HCT116 (cell line): ENCODE data around the gene KXD1. TPM values are rescaled to one million over a fixed set of nuclear protein-coding genes. Genes with fewer than 3 reads are reported as not detected.
A peak's percentile ranks its signal among the peaks of the same experiment; 100 is the strongest.

Experiments used
- ATAC-seq: fragments of 200-7000 bp; cut with Tn5 transposase; 2 replicates; pipeline ENCODE4 v1.9.1; 2020; ENCODE audit warnings: mild to moderate bottlenecking, moderate library complexity
- BruUV-seq: library from RNA; stranded (reverse); fragments of 400-500 nt; replicated peaks from 2 replicates; lab custom pipeline; 2021; lab: Mats Ljungman, UMichigan
- CTCF ChIA-PET: fragments of 300-600 bp; sonication (Branson Sonifier 250); formaldehyde crosslinking; loops from one replicate; lab custom pipeline; 2021; ENCODE audit warnings: antibody characterized with exemption; lab: Charles Lee
- POLR2A ChIA-PET: fragments of 300-600, 350-600 bp; sonication (Branson Sonifier 250); formaldehyde crosslinking; loops from one replicate; lab custom pipeline; 2021; ENCODE audit warnings: antibody characterized with exemption; lab: Charles Lee
- RAD21 ChIA-PET, 2 experiments: fragments of 300-600 bp; sonication (Branson Sonifier 250); formaldehyde crosslinking; loops; one replicate each; lab custom pipeline; 2023; ENCODE audit warnings: low total read pairs in 2 of 2; ENCODE audit not compliant: uncharacterized antibody in 2 of 2, unreplicated experiment in 2 of 2, low non-redundant PET in 1 of 2; lab: Charles Lee
- DNase-seq: peaks from one replicate; pipeline ENCODE4 v3.0.0-alpha.2; 2010; ENCODE audit warnings: low read depth, low spot score
- H2AFZ ChIP-seq: fragments of 200-600 bp; shearing (Covaris generic), sonication (generic); 2 replicates; pipeline ENCODE4 v1.6.1; 2017; ENCODE audit warnings: low read depth, mixed run types, mixed read lengths, antibody characterized with exemption, low read length; ENCODE audit not compliant: poor library complexity, severe bottlenecking
- H3K27ac ChIP-seq: 2 replicates; pipeline ENCODE4 v1.5.1; 2012; ENCODE audit warnings: low read depth, low read length
- H3K27me3 ChIP-seq: fragments of 200-600 bp; sonication (generic); 2 replicates; pipeline ENCODE4 v1.6.1; 2016; ENCODE audit warnings: mixed run types, low read length, mixed read lengths; ENCODE audit not compliant: insufficient read depth
- H3K36me3 ChIP-seq, 2 experiments: fragments of 200-500 bp in 1 of 2; fragments of 200-600 bp in 1 of 2; sonication (Bioruptor generic) in 1 of 2; sonication (generic) in 1 of 2; 2 replicates each; pipeline versions ENCODE4 v1.5.1 to v1.6.1; 2014 to 2016; ENCODE audit warnings: low read length in 2 of 2, inconsistent platforms in 1 of 2, mixed read lengths in 1 of 2, mixed run types in 1 of 2; ENCODE audit not compliant: insufficient read depth in 2 of 2, control insufficient read depth in 1 of 2
- H3K4me1 ChIP-seq, 2 experiments: fragments of 200-600 bp in 1 of 2; sonication (generic) in 1 of 2; 2 replicates each; pipeline versions ENCODE4 v1.5.1 to v1.6.1; 2012 to 2017; ENCODE audit warnings: low read length in 2 of 2, inconsistent platforms in 1 of 2, mild to moderate bottlenecking in 1 of 2, mixed read lengths in 1 of 2, mixed run types in 1 of 2, moderate library complexity in 1 of 2; ENCODE audit not compliant: insufficient read depth in 2 of 2, control insufficient read depth in 1 of 2
- H3K4me2 ChIP-seq: fragments of 200-600 bp; sonication (generic); 2 replicates; pipeline ENCODE4 v1.6.1; 2017; ENCODE audit warnings: mixed run types, low read length, mixed read lengths
- H3K4me3 ChIP-seq, 2 experiments: fragments of 200-600 bp in 1 of 2; sonication (generic) in 1 of 2; replicated peaks in 1 of 2; 2 replicates each; pipeline ENCODE4 v1.5.1; 2011 to 2016; ENCODE audit warnings: low read length in 2 of 2, control low read depth in 1 of 2, low read depth in 1 of 2, mild to moderate bottlenecking in 1 of 2, mixed read lengths in 1 of 2, mixed run types in 1 of 2
- H3K79me2 ChIP-seq: fragments of 200-600 bp; sonication (generic); 2 replicates; pipeline ENCODE4 v1.6.1; 2017; ENCODE audit warnings: mild to moderate bottlenecking, mixed run types, low read length, moderate library complexity, mixed read lengths; ENCODE audit not compliant: insufficient read depth
- H3K9ac ChIP-seq: fragments of 200-600 bp; sonication (generic); 2 replicates; pipeline ENCODE4 v1.6.1; 2016; ENCODE audit warnings: low read length, mixed read lengths
- H3K9me2 ChIP-seq: fragments of 200-600 bp; sonication (generic), shearing (Covaris generic); 2 replicates; pipeline ENCODE4 v1.6.1; 2017; ENCODE audit warnings: mixed run types, mild to moderate bottlenecking, moderate library complexity; ENCODE audit not compliant: insufficient read depth
- H3K9me3 ChIP-seq, 2 experiments: fragments of 200-500 bp in 1 of 2; fragments of 200-600 bp in 1 of 2; sonication (Bioruptor generic) in 1 of 2; sonication (generic) in 1 of 2; 2 replicates each; pipeline ENCODE4 v1.6.1; 2014 to 2017; ENCODE audit warnings: low read length in 2 of 2, mixed read lengths in 2 of 2, inconsistent platforms in 1 of 2, low read depth in 1 of 2, mild to moderate bottlenecking in 1 of 2, mixed run types in 1 of 2, moderate library complexity in 1 of 2; ENCODE audit not compliant: control insufficient read depth in 1 of 2, insufficient read depth in 1 of 2
- H4K20me1 ChIP-seq: fragments of 200-600 bp; sonication (generic), shearing (Covaris generic); 2 replicates; pipeline ENCODE4 v1.6.1; 2017; ENCODE audit warnings: mixed run types, mild to moderate bottlenecking, moderate library complexity; ENCODE audit not compliant: insufficient read depth
- ATF3 ChIP-seq: IDR thresholded peaks from 2 replicates; pipeline ENCODE4 v1.6.1; 2012
- CBX3 ChIP-seq: IDR thresholded peaks from 2 replicates; pipeline ENCODE4 v1.6.1; 2012; ENCODE audit warnings: low read depth
- CEBPB ChIP-seq: IDR thresholded peaks from 2 replicates; pipeline ENCODE4 v1.6.1; 2012; ENCODE audit warnings: low read depth
- EGR1 ChIP-seq: IDR thresholded peaks from 2 replicates; pipeline ENCODE4 v1.6.1; 2012; ENCODE audit warnings: low read depth
- ELF1 ChIP-seq: IDR thresholded peaks from 2 replicates; pipeline ENCODE4 v1.6.1; 2012; ENCODE audit warnings: low read depth, borderline replicate concordance
- EZH2 ChIP-seq: fragments of 200-600 bp; sonication (generic); IDR thresholded peaks from 2 replicates; pipeline ENCODE4 v1.6.1; 2017; ENCODE audit warnings: antibody characterized with exemption, mixed run types
- FOSL1 ChIP-seq: IDR thresholded peaks from 2 replicates; pipeline ENCODE4 v1.6.1; 2012; ENCODE audit warnings: low read depth
- JUND ChIP-seq: IDR thresholded peaks from 2 replicates; pipeline ENCODE4 v1.6.1; 2012
- POLR2A ChIP-seq: IDR thresholded peaks from 2 replicates; pipeline ENCODE4 v1.7.0; 2011; ENCODE audit warnings: borderline replicate concordance; ENCODE audit not compliant: insufficient read depth, insufficient read length; ENCODE audit errors: extremely low read depth
- POLR2AphosphoS5 ChIP-seq: IDR thresholded peaks from 2 replicates; pipeline ENCODE4 v1.6.1; 2011; ENCODE audit warnings: mild to moderate bottlenecking, low read depth, low read length, moderate library complexity
- RAD21 ChIP-seq: IDR thresholded peaks from 2 replicates; pipeline ENCODE4 v1.6.1; 2012; ENCODE audit warnings: low read depth, mild to moderate bottlenecking
- SIN3A ChIP-seq: IDR thresholded peaks from 2 replicates; pipeline ENCODE4 v1.6.1; 2012; ENCODE audit warnings: low read depth
- SP1 ChIP-seq: IDR thresholded peaks from 2 replicates; pipeline ENCODE4 v1.6.1; 2012; ENCODE audit warnings: low read depth
- SRF ChIP-seq: IDR thresholded peaks from 2 replicates; pipeline ENCODE4 v1.6.1; 2012; ENCODE audit warnings: low read depth
- ZBTB33 ChIP-seq: IDR thresholded peaks from 2 replicates; pipeline ENCODE4 v1.6.1; 2011; ENCODE audit warnings: mild to moderate bottlenecking, low read length, moderate library complexity; ENCODE audit not compliant: insufficient replicate concordance; ENCODE audit errors: extremely low read depth
- intact Hi-C: fragments of 100-400 bp; cut with micrococcal nuclease; formaldehyde crosslinking; loops from 2 replicates; pipeline ENCODE4 v1.10.0; 2022
- total RNA-seq: library from RNA; stranded (reverse); gene quantifications from one replicate; pipeline ENCODE4 v1.2.1, GENCODE V29; 2021; ENCODE audit not compliant: unreplicated experiment

KXD1 gene
- total RNA-seq, 1 experiment from 2014 or later: 139 TPM

GRCh38 chr19:18533058-18533457 is 24.6 kb upstream of the KXD1 start:
- no TSS peak for BruUV-seq
- ChIA-PET POLR2A (no interaction called here), CTCF (no interaction called here), RAD21 (no interaction called here)
- ATAC-seq (peak; percentile 57), DNase-seq (no peak)
- Histone ChIP-seq H3K9me2 (no peaks in the 10 kb centered on the region), H3K9ac (no peak overlapping the region), H3K36me3 (peaks cover 6% of the 10 kb centered on the region in 2 experiments; a peak in 3 of 4 replicates), H3K4me2 (no peak overlapping the region), H3K4me3 (no peak overlapping the region), H3K79me2 (no peaks in the 10 kb centered on the region), H3K4me1 (peaks cover 2 to 7% of the 10 kb centered on the region in 2 experiments; a peak in 1 of 4 replicates), H3K9me3 (no peaks in the 10 kb centered on the region), H2AFZ (no peak overlapping the region), H4K20me1 (no peaks in the 10 kb centered on the region), H3K27me3 (no peaks in the 10 kb centered on the region), H3K27ac (no peak overlapping the region)
- TF ChIP-seq SRF (no peak), ELF1 (no peak), CEBPB (no peak), ATF3 (no peak), JUND (no peak), CBX3 (no peak), EZH2 (no peak), ZBTB33 (no peak), POLR2AphosphoS5 (no peak), RAD21 (no peak), EGR1 (no peak), SP1 (no peak), FOSL1 (no peak), POLR2A (no peak), SIN3A (no peak)
- intact Hi-C loops: no loop called here
